ENCODE results near the gene CPSF4L.
A peak's percentile ranks its signal among the peaks of the same experiment; 100 is the strongest.
"Not testable (repeated sequence)": the region's sequence is repeated elsewhere in the genome, so short reads cannot be mapped to it uniquely, and the experiment has no call there.

CPSF4L gene

GRCh38 chr17:73267648-73268537 is 6.2 kb upstream of the CPSF4L start:
- DNase-seq: no peak

DNA sequence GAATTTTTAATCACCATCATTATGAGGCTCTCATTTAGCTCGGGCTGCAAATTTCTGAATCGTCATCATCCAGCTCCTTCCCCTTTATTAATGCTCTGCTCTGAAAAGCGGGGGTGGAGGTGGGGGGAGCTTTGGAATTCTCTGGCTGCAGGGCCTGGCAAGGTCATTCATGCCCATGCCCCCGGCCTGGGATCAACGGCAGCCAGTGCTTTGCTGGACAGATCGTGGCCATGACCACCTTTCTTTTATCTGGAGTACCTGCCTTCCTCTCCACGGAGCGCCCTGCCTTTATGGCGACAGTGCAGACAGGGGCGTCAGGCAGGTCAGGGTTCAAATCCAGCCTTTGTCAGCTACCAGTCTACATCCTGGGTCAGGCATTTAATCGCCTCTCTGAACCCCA is 5.1 kb upstream of the CPSF4L start:
- no peak for DNase-seq

- no peak for DNase-seq
Measured at GRCh38 chr17:73265646-73266640, 4.3 kb upstream of the CPSF4L start.

DNA sequence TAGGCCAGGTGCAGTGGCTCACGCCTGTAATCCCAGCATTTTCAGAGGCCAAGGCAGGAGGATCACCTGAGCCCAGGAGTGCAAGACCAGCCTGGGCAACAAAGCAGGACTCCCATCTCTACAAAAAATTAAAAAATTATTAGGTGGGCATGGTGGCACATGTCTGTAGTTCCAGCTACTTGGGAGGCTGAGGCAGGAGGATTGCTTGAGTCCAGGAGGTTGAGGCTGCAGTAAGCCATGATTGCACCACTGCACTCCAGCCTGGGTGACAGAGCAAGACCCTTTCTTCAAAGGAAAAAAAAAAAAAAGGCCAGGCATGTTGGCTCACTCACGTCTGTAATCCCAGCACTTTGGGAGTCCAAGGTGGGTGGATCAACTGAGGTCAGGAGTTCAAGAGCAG is 2.8 kb upstream of the CPSF4L start:
- not testable (repeated sequence) for DNase-seq

GRCh38 chr17:73262676-73263642 is 1.3 kb upstream of the CPSF4L start:
- DNase-seq: peak; percentile 23 to 75

- no peak for DNase-seq
Measured at GRCh38 chr17:73261952-73262675, 434 bp upstream of the CPSF4L start.

GRCh38 chr17:73257516-73257915 is 4.2 kb downstream of the CPSF4L start:
- no peak for DNase-seq

DNA sequence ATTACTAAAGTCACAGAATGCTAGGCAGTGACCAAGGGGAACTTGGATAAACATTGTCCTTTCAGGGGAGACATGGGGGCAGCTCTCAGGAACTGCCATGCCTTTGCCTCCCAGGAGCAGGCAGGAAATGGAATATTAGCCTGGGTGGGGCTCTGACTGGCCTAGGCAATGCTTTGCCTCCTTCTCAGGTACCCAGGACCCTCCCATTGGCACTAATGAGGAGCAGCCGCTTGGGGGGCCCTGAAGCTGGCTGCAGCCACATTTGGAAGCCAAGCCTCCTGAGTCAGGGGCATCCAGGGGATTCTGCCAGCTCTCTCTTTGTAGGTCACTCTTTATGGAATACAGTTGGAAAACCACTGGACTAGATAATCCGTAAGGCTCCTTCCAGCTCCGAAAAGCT is 5.5 kb downstream of the CPSF4L start:
- DNase-seq: no peak

- DNase-seq: peak; percentile 8 to 22
Measured at GRCh38 chr17:73255671-73256181, 6.0 kb downstream of the CPSF4L start.

GRCh38 chr17:73251871-73252270 is 9.8 kb downstream of the CPSF4L start:
- no peak for DNase-seq

- DNase-seq: no peak
Measured at GRCh38 chr17:73250851-73251640, 10.6 kb downstream of the CPSF4L start.

- DNase-seq: no peak
Measured at GRCh38 chr17:73249700-73250099, 12.0 kb downstream of the CPSF4L start.

GRCh38 chr17:73248532-73248931 is 13.1 kb downstream of the CPSF4L start:
- DNase-seq: no peak

GRCh38 chr17:73247726-73248125 is 14.0 kb downstream of the CPSF4L start:
- DNase-seq: no peak

DNA sequence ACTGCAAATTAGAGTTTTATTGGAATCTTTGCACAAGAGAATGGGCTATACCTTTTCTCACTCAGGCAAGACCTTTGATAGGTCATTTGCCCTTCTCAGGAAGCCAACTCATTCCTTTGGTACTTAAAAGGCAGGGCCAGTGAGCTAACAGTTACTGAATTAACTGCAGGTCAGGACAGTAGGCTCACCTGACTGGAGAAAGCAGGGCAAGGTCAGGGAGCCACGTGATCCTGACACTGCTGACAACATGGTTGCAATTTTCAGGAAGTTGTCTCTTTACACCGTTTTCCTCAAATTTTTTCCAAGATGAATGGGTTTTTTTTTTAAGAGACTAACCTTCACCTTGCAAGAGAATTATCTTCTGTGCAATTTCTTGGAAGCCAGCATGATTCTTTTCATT is 21.1 kb downstream of the CPSF4L start:
- DNase-seq: no peak

DNA sequence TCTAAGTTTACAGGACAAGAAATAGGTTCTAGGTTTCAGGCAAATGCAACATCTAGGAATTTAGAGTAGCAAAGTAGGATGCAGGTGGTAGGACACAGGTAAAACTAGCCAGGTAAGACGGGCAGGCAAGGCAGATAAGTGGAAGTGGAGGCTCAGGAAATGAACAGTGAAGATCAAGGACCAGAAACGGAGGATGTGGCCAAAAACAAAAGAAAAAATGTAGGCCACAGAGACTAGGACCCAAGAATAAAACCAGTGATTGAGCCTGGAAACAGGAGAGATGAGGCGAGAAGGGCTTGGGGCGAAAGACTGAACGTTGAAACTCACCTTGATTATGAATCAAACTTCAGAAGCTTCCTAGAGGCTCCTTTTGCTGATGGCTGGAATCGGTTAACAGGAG is 24.0 kb downstream of the CPSF4L start:
- no peak for DNase-seq

- DNase-seq: no peak
Measured at GRCh38 chr17:73234736-73235135, 26.9 kb downstream of the CPSF4L start.

DNA sequence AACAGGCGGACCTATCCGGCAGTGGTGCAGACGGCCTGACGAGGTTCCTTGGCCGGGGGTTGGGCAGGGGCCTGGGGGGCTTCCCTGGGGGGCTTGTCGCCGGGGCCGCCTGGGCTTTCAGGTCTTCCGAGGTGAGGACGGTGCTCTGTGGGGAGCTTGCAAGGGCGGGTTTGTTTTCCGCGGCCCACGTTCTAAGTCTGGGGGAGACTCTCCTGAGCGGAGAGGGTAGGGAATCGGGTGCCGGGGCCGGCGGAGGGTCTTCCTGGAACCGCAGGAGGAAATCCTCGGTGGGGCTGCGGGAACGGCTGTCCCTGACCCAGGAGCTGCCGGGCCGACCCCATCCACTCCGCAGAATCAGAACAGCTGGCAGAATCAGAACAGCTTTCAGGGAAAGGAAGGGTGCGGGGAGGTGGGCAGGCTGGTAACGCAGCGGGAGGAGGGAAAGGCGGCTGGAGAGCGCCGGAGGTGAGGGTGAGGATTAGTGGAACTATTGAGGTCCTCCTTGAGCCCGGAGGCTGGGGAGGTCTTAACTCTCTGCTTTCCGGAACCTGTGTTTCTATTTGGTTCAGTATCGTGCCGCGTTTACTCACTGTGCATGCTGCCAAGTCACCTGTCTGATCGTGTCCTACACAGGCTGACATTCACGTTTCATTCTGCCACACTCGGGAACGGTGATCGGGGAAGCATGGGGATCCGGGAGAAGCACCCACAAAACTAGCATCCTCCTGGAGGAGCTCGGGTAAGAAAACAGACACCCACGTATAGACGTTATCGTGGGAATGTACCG is 28.9 kb downstream of the CPSF4L start:
- DNase-seq: no peak

DNA sequence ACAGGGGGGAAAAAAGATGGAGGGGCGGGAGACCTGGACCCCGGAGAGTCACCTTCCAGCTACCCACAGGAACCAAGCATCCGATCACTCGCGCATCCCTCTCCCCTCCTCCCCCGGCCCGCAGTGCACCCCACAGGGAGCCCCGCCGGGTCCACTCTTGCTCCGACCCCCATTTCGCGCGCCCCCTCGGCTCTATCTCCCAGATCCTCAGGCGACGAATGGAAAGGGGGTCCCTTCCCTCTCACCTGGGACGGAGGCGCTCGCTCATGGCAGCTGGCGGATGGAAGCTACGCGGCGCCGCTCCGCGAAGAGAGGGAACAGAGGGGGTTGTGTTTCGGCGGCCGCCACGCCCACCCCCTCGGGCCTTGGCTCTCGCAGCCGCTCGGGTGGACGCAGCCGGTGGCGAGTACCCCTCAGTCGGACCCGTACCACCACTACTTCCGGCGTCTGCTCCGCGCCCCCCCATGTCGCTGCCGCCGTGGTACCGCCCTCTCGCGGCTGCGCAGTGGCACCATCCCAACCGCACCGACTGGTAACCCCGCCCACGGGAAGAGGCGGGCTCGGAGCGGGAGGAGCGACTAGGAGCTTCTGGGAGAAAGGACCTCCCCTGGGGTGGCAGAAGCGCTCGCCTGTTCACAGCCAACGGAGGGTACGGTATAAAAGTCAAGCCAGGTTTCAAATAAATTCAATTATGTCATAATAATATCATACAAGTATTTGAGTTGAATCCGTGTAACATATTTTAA is 29.7 kb downstream of the CPSF4L start:
- peak; percentile 94 to 97 for DNase-seq

Measured in NCI-H446 (cell line).